Esophagus muscularis mucosa (tissue), 4 donors: ENCODE results near the gene SLC30A10. TPM values are rescaled to one million over a fixed set of nuclear protein-coding genes. Genes with fewer than 3 reads are reported as not detected.

Experiments
- DNase-seq: peaks from one replicate; pipeline ENCODE4 v3.0.0-alpha.2; 2017; ENCODE audit errors: extremely low spot score
- H3K27ac ChIP-seq, 4 donors: fragments of 200-600 bp; sonication (generic); replicated peaks in 1 of 4; 1 replicate in 3 of 4; 2 replicates in 1 of 4; pipeline ENCODE4 v1.5.1; 2016 to 2019; ENCODE audit warnings: mild to moderate bottlenecking in 1 of 4
- H3K27me3 ChIP-seq, 4 donors: fragments of 200-600 bp; sonication (generic); one replicate each; pipeline versions ENCODE4 v1.5.1 to v1.6.0; 2016 to 2019
- H3K36me3 ChIP-seq, 4 donors: fragments of 200-600 bp; sonication (generic); one replicate each; pipeline ENCODE4 v1.5.1; 2016 to 2019
- H3K4me1 ChIP-seq, 4 donors: fragments of 200-600 bp; sonication (generic); one replicate each; pipeline ENCODE4 v1.5.1; 2016 to 2019
- H3K4me3 ChIP-seq, 4 donors: fragments of 200-600 bp; sonication (generic); 1 replicate in 2 of 4; 2 replicates in 2 of 4; pipeline ENCODE4 v1.5.1; 2016 to 2019; ENCODE audit warnings: mild to moderate bottlenecking in 4 of 4, moderate library complexity in 1 of 4
- H3K9me3 ChIP-seq, 4 donors: fragments of 200-600 bp; sonication (generic); 1 replicate in 3 of 4; 2 replicates in 1 of 4; pipeline ENCODE4 v1.5.1; 2016 to 2019
- EP300 ChIP-seq: sonication (generic); formaldehyde crosslinking; IDR thresholded peaks from one replicate; pipeline ENCODE4 v1.6.1; 2017; ENCODE audit warnings: antibody characterized with exemption
- POLR2A ChIP-seq: fragments of 450-650 bp; IDR thresholded peaks from one replicate; pipeline ENCODE4 v1.6.1; 2017; ENCODE audit warnings: antibody characterized with exemption, moderate library complexity, mild to moderate bottlenecking, low read depth
- POLR2AphosphoS5 ChIP-seq, 2 donors: sonication (generic); formaldehyde crosslinking; IDR thresholded peaks; one replicate each; pipeline ENCODE4 v1.6.1; 2017; ENCODE audit warnings: antibody characterized with exemption in 2 of 2
- whole genome bisulfite sequencing: methylation state at CpG from one replicate; pipeline ENCODE4 v1.1.5; 2018; 5-methylcytosine and 5-hydroxymethylcytosine counted together
- intact Hi-C: fragments of 100-400 bp; cut with DNase I; formaldehyde crosslinking; loops from one replicate; pipeline ENCODE4 v1.15.1; 2023
- total RNA-seq, 4 donors: library from RNA; depleted of rRNA; stranded (reverse); fragments of >200 nt; gene quantifications; one replicate each; pipeline versions ENCODE4 v1.1.0 to v1.2.1, GENCODE V29; 2016
- TF ChIP-seq, protein P1 (sequence below), 3 experiments: fragments of 200-600 bp in 2 of 3; fragments of 450-650 bp in 1 of 3; sonication (generic) in 2 of 3; IDR thresholded peaks; one replicate each; pipeline ENCODE4 v1.5.1; 2017 to 2019; ENCODE audit warnings: antibody characterized with exemption in 3 of 3, mild to moderate bottlenecking in 2 of 3, moderate library complexity in 1 of 3

The SLC30A10 gene
- total RNA-seq, 4 donors from 2014 or later: not detected

DNA sequence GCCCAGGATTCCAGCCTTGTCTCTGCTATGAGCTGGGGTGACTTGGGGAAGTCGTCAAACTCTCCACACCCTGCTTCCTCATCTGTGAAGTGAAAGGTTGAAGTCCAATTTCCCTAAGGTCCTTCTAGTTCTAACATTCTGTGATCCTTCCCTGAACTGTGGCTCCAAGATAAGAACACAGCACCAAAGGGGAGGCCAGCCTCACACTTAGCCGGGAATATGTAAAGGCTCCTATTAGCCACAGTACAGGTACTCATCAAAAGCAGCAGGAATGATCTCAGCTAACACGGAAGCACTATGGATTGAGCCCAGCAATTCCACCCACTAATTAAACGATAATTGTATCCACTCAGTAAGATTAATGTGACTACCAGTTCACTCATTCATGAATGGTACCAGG is 4.0 kb downstream of the SLC30A10 start:
- Histone ChIP-seq H3K27me3 (peaks cover 0 to 33% (median 11%) of the 10 kb centered on the region in 4 donors), H3K4me1 (peaks cover 6 to 13% (median 13%) of the 10 kb centered on the region in 4 donors), H3K36me3 (no peaks in the 10 kb centered on the region), H3K4me3 (no peak overlapping the region), H3K27ac (no peak overlapping the region), H3K9me3 (no peaks in the 10 kb centered on the region)
- whole genome bisulfite sequencing: 90% methylated on average over 4 of the region's 4 CpGs
- DNase-seq: no peak
- TF ChIP-seq POLR2A: no peak
- TF ChIP-seq, protein P1, sequence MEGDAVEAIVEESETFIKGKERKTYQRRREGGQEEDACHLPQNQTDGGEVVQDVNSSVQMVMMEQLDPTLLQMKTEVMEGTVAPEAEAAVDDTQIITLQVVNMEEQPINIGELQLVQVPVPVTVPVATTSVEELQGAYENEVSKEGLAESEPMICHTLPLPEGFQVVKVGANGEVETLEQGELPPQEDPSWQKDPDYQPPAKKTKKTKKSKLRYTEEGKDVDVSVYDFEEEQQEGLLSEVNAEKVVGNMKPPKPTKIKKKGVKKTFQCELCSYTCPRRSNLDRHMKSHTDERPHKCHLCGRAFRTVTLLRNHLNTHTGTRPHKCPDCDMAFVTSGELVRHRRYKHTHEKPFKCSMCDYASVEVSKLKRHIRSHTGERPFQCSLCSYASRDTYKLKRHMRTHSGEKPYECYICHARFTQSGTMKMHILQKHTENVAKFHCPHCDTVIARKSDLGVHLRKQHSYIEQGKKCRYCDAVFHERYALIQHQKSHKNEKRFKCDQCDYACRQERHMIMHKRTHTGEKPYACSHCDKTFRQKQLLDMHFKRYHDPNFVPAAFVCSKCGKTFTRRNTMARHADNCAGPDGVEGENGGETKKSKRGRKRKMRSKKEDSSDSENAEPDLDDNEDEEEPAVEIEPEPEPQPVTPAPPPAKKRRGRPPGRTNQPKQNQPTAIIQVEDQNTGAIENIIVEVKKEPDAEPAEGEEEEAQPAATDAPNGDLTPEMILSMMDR (IDR thresholded peaks at IDR 0.05): no peak
- no peak for TF ChIP-seq EP300
- no peak for TF ChIP-seq POLR2AphosphoS5 (IDR thresholded peaks at IDR 0.05)
- intact Hi-C loops: no loop called here

DNA sequence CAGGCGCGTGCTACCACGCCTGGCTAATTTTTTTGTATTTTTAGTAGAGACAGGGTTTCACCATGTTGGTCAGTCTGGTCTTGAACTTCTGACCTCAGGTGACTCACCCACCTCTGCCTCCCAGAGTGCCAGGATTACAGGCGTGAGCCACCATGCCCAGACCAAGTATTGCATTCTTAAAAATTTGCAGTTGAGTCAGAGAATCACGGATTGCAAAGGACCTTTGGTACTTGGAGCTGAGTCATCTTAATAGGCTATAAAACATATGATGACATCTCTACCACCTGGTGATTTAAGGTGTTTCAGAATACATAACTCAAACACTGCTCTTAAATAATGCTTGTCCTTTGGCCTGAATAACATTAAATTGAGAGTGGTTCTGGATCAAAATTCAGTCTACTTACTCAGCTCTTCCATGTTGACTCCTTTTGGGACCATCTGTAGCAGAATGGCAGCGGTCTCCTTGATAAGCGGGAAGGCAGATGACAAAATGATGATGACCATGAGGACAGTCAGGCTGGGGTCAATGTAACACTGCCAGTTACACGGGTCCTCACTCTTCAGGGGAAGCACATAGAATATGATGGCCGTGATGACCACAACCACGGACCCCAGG is 10.4 kb downstream of the SLC30A10 start:
- WGBS: 89% methylated on average over 10 of the region's 10 CpGs
- no peaks in the 10 kb centered on the region for H3K4me1 ChIP-seq
- H3K36me3 ChIP-seq: no peaks in the 10 kb centered on the region
- no peak overlapping the region for H3K27ac ChIP-seq
- no peaks in the 10 kb centered on the region for H3K9me3 ChIP-seq
- no peak overlapping the region for H3K4me3 ChIP-seq
- intact Hi-C loops: no loop called here
- H3K27me3 ChIP-seq: no peaks in the 10 kb centered on the region
- no peak for TF ChIP-seq EP300
- no peak for TF ChIP-seq POLR2AphosphoS5 (IDR thresholded peaks at IDR 0.05)
- TF ChIP-seq, protein P1 (IDR thresholded peaks at IDR 0.05): no peak
- no peak for TF ChIP-seq POLR2A
- DNase-seq: no peak

DNA sequence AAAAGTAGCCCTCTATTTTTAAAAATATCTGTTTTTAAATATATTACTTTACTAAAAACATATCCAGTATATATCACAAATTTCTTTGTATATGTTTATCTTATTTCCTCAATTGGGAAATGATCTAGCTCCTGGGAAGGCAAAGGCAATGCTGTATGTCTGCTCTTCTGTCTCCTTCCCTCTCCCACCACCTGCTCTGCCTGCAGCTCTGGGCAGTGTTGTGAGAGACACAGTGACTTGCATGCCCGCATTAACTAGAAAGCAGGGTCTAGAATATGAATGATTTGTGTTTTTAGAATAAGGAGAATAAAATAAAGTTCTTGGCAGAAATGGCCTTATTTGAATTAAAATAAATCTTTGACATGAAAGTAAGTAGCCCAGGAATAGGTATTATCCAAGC is 11.1 kb downstream of the SLC30A10 start:
- H3K27ac ChIP-seq: no peak overlapping the region
- TF ChIP-seq EP300 (no peak), POLR2AphosphoS5 (IDR thresholded peaks at IDR 0.05) (no peak), POLR2A (no peak)
- TF ChIP-seq, protein P1 (IDR thresholded peaks at IDR 0.05): no peak
- intact Hi-C loops: no loop called here
- no peaks in the 10 kb centered on the region for H3K27me3 ChIP-seq
- DNase-seq: no peak
- H3K4me1 ChIP-seq: no peaks in the 10 kb centered on the region
- 88% methylated on average over 1 of the region's 1 CpG for WGBS
- H3K36me3 ChIP-seq: no peaks in the 10 kb centered on the region
- no peak overlapping the region for H3K4me3 ChIP-seq
- no peaks in the 10 kb centered on the region for H3K9me3 ChIP-seq

DNA sequence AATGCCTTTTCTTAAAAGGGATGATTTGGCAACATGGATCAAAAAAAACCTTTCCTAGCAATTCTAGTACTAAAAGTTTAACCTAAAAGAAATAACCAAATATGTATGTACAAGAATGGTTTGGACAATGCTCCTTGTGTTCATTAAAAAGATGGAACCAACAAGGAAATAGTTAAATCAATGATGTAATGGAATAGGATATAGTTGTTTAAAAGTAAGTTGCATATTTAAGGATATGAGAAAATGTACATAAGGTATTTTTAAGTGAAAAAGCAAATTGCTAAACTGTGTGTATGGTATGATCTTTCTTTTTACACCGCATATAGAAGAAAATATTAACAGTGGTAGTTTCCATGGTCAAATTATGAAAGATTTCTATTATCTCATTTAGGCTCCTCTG is 12.1 kb downstream of the SLC30A10 start:
- intact Hi-C loops: no loop called here
- Histone ChIP-seq H3K4me3 (no peak overlapping the region), H3K27me3 (no peaks in the 10 kb centered on the region), H3K9me3 (no peaks in the 10 kb centered on the region), H3K27ac (no peak overlapping the region), H3K36me3 (no peaks in the 10 kb centered on the region), H3K4me1 (no peaks in the 10 kb centered on the region)
- WGBS: 94% methylated on average over 1 of the region's 1 CpG
- no peak for TF ChIP-seq POLR2A
- TF ChIP-seq EP300: no peak
- TF ChIP-seq, protein P1 (IDR thresholded peaks at IDR 0.05): no peak
- no peak for TF ChIP-seq POLR2AphosphoS5 (IDR thresholded peaks at IDR 0.05)
- no peak for DNase-seq
